HG03442 (cell line): ENCODE measurements around the gene ETF1.
"Not testable (repeated sequence)": the region's sequence is repeated elsewhere in the genome, so short reads cannot be mapped to it uniquely, and the experiment has no call there.

Source experiments
- ATAC-seq: cut with Tn5 transposase; IDR thresholded peaks from one replicate; pipeline ENCODE4 v1.9.1; 2021; ENCODE audit warnings: mild to moderate bottlenecking, moderate library complexity; ENCODE audit not compliant: unreplicated experiment

Gene ETF1

DNA sequence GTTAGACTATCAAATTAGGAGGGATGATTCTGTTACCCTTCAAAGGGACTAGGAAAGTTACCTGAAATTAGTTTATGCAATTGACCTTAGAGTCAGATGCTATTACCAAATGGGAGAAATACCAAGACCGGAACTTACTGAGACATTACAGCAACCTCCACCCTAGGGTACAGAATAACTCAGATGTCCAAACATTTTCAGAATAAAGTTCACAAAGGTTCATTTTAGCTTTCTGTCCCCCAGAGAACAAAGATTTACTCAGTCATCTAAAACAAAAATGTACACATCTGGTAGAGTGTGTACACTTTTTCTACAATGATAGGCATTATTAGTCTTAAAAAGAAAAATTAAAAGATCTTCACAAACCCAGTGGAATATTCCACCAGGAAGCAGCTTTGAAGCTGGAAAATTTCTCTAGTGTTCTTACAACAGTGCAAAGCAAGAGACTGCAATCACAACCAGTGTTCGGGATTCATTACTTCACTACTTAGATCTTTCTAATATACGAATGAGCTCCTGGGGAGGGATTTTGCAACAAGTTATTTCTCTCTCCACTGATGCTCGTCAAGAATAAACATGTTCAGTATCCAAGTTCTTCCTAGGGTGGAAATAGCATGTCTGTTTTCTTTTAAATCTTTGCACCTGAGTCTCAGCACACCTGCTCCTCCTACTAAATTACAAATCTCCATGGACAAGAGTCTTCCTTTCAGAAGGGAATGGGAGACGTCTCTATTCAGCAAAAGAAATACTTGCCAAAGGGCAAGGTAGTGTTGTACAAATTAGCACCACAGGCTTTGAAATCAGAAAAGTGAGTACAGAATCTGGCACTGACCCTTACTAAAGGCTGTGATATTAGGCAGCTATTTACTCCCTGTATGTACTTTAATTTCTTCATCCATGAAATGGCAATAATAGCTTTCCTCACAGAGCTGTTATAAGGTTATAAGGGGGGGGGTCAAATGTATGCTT lies 8.8 kb downstream of the ETF1 start:
- ATAC-seq = no peak

DNA sequence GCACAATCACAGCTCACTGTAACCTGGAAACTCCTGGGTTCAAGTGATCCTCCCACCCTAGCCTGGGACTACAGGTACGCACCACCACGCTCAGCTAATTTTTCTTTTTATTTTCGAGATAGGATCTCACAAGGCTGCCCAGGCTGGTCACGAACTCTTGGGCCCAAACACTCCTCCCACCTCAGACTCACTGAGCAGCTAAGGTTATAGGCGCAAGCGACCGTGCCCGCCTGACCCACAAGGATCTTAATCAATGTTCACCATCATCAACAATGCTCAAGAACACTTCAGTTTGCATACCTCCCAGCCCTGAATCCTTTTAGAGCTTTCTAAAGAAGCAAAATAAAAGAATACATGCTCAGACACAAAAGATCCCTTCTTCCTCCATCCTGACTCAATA lies 13.2 kb downstream of the ETF1 start:
- ATAC-seq = no peak

GRCh38 chr5:138528744-138529469 lies 14.1 kb downstream of the ETF1 start:
- ATAC-seq = no peak

DNA sequence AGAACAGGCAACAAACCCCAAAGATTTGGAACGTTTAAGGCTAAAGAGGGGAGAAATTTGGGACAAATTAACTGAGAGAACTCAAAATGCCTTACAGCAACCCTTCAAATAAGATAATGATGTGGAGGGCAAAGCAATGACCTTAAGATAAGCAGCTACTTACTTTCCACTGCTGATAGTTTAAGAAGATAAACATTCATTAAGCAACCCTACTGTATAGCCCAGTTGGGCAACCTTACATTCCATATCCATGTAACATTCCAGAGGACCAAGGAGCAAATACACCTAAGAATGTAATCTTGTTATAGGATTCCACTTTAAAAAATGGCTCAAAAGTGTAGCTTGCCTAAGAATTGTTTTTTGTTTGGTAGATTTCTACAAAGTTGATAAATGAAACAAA lies 14.8 kb downstream of the ETF1 start:
- ATAC-seq = no peak

DNA sequence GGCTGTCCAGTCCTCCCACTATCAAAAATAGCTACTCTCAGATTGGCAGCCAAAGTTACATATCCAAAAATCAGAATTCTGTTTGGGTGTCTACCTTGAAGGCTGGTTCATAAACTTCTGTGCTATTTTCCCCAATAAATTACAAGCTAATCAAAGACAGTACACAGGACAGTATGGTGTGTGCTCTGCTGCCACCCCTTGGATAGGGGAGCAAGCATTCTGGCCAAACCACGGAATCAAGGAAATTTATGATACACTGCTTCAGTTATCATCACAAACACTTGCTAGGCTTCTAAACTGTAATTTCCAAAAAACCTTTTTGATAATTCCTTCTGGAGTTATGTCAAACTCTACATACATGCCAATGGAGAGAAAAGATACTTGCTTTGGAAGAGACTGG lies 15.9 kb downstream of the ETF1 start:
- no peak for ATAC-seq

DNA sequence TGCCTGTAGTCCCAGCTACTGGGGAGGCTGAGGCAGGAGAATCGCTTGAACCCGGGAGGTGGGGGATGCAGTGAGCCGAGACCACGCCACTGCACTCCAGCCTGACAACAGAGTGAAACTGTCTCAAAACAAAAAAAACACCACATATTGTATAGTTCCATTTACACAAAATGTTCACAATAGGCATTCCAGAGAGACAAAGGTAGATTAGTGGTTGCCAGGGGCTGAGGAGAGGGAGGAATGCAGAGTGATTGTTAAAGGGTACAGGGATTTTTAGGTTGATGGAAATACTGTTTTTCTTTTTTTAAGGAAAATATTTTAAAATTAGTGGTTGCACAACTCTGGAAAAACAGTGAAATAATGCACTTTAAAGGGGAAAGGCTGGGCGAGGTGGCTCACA lies 19.6 kb downstream of the ETF1 start:
- no peak for ATAC-seq

DNA sequence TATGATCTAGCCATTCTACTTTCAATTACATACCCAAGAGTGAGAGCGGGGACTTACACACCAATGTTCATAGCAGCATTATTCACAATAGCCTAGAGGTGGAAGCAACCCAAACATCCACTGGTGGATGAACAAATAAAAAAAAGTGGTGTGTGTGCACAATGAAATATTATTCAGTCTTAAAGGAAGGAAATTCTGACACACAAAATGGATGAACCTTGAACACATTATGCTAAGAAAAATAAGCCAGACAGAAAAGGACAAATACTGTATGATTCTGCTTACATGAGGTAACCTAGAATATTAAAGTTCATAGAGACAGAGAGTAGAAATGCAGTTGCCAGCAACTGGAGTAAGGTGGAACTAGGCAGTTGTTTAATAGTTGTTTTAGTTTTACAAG lies 22.1 kb downstream of the ETF1 start:
- ATAC-seq = no peak

DNA sequence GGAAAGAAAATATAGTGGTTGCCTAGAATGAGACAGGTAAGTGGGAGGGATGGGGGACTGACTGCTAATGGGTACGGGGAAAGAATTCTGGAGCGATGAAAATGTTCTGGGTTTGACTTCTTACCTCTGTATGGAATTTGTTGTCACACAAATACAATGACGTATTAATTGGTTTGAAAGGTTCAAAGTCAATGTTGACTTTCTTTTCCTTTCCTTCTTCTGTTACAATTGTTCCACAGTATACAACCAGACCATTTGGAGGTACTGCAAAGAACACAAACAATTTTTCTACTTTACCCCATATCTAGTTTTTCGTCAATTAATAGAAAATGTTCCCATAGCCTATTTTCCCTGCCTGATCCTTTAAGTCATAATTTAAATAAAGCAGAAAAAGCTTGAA lies 25.6 kb downstream of the ETF1 start:
- no peak for ATAC-seq

GRCh38 chr5:138515556-138516245 lies 27.3 kb downstream of the ETF1 start:
- no peak for ATAC-seq

- ATAC-seq = no peak
These were observed 29.0 kb downstream of the ETF1 start for GRCh38 chr5:138514021-138514420.

DNA sequence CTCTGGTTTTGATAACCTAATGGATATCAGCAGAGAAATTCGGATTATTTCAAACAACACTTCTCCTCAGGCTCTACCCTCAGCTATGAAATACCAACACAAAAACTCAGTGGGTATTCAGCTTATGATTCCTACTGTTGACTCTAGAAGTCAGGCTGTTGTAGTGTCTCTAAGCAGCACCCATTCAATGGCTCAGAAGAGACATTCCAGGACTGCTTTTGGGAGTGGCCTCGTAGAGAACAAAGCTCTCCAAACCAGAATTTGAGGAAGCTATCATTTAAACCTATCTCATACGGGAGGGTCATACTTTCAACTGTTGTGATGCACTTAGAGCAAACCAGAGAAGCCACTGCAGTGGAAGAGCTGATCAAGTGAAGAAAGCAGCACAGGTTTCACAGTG lies 34.1 kb downstream of the ETF1 start:
- ATAC-seq = no peak

- not testable (repeated sequence) for ATAC-seq
These were observed 35.6 kb downstream of the ETF1 start for GRCh38 chr5:138507485-138507884.

DNA sequence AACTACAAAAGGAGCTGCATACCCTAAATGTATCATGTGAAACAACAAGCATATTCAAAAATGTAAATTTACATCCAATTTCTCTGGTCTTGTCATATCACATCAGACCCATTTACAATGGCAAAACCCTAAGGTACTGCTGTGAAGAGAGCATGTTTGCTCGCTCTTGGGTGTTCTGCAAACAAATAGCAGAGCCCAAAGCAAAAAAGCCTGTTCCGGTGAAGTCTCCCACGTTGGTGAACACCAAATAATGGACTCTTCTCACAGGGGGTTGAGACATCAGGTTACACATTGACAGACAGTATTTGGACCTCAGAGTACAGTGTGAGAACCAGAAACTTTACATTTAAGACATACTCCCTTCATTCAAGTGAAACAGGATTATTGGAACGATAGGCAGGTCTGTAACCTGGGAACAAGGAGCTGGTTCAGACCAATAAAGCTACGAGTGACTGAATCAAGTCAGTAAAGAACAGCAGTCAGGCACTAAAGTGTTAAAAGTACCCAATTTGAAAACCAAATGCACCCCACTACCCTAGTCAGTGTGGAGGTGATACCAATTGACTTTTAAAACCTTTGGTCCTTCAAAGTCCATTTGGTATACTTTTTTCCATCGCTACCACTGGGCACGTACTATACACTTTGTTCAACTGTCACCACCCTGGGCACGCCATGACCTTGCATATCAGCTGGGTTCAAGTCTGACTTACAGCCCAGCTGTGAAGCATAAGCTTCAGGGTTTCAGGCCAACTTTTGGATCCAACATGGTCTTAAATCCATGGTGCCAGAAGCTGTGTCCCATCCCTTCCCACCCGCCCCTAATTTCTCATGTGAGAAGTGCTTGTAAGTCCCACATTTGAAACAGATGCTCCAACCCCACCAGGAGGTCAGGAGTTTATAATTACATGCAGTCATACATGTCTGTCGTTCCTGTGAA lies 36.4 kb downstream of the ETF1 start:
- ATAC-seq = no peak

GRCh38 chr5:138504799-138505198 lies 38.2 kb downstream of the ETF1 start:
- no peak for ATAC-seq

GRCh38 chr5:138503487-138504270 lies 39.4 kb downstream of the ETF1 start:
- ATAC-seq = no peak

- no peak for ATAC-seq
These were observed 40.5 kb downstream of the ETF1 start for GRCh38 chr5:138502521-138502920.

DNA sequence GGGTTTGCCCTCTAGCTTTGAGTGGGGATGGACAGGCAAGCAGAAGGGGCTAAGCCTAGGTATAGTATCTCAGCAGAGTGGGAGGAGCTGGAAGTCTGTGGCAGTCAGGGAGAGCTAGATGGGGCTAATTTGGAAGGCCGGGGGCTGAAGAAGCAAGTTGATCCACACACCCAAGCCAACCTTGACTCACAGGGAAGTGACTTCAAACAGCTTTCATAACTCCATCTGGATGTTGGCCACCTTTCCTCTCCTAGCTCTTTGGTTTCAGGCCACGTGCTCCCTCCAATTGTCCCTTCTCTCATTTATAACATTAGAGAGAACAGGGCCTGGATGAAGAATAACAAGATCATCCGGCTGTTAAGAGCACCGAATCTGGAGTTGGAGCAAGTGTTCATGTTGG lies 40.9 kb downstream of the ETF1 start:
- no peak for ATAC-seq

DNA sequence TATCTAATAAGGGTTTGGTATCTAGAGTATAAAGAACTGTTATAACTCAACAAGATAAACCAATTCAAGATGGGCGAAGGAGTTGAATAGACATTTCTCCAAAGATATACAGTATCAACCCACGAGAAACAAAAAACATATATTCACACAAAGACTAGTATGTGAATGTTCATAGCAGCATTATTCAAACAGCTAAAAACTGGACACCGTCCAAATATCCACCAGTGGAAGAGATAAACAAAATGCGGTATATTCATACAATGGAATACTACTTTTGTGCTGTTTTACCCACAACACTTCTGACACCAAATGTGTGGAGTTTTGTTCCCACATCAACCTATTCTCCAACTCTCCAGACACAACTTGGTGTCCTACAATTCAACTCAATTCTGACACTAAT lies 44.7 kb downstream of the ETF1 start:
- no peak for ATAC-seq

DNA sequence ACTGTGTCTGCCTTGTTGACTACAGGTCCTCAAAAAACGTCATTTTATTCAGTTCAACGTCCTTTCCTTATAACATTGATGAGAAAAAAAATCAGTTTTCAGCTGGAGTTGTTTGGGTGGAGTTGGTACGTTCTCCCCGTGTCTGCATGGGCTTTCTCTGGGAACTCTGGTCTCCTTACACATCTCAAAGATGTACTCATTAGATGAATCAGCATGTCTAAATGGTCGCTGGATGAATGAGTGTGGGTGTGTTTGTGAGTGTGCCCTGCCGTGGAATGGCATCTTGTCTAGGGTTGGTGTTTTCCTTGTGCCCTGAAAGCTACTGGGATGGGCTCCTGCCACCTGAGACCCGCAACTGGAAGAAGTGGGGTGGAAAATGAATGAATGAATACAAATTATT lies 47.7 kb downstream of the ETF1 start:
- ATAC-seq = no peak

- no peak for ATAC-seq
These were observed 50.4 kb downstream of the ETF1 start for GRCh38 chr5:138492560-138493045.
